Spleen (tissue), 7 donors: ENCODE measurements around the gene FIGNL1.

Source experiments
- POLR2A ChIP-seq, 3 donors: fragments of 450-650 bp; IDR thresholded peaks; one replicate each; pipeline ENCODE4 v1.5.1; 2017; ENCODE audit warnings: antibody characterized with exemption in 3 of 3, mild to moderate bottlenecking in 1 of 3
- POLR2AphosphoS5 ChIP-seq, 3 donors: sonication (generic); formaldehyde crosslinking; IDR thresholded peaks; one replicate each; pipeline ENCODE4 v1.5.1; 2017; ENCODE audit warnings: antibody characterized with exemption in 3 of 3
- TF ChIP-seq, protein P1 (sequence below), 11 experiments: fragments of 200-600 bp in 7 of 11; fragments of 450-650 bp in 4 of 11; sonication (generic) in 4 of 11; IDR thresholded peaks in 8 of 11; conservative IDR thresholded peaks in 3 of 11; 1 replicate in 7 of 11; 2 replicates in 4 of 11; pipeline versions ENCODE4 v1.4.0 to v1.8.0; 2016 to 2021; ENCODE audit warnings: antibody characterized with exemption in 11 of 11, inconsistent platforms in 4 of 11, mild to moderate bottlenecking in 1 of 11
- donor health status: DM: no; HTN: no; CAD: no; lungs with moderate emphysema.
- donor health status: DM: no; HTN: no; CAD: no.
- donor health status: DM: no; HTN: no; CAD: no.

DNA sequence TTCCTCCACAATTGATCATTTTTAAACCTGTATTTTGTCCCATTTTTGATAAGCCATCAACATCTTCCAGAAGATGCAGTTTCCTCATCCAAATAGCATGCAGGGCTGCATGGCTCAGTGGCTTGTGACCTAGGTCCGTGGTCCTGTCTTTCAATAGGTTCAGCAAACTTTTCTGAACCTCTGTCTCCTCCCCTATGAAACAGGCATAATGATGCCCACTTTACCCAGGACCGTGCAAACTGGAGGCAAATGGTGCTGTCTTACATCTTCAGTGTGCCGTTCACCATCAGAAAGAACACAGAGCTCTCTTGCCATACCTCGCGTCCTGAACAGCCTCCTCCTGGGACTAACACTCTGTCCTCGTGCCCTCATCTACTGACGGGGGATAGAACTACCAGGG is 22.3 kb upstream of the FIGNL1 start:
- TF ChIP-seq POLR2A (IDR thresholded peaks at IDR 0.05) (no peak), POLR2AphosphoS5 (IDR thresholded peaks at IDR 0.05) (no peak)
- TF ChIP-seq, protein P1, sequence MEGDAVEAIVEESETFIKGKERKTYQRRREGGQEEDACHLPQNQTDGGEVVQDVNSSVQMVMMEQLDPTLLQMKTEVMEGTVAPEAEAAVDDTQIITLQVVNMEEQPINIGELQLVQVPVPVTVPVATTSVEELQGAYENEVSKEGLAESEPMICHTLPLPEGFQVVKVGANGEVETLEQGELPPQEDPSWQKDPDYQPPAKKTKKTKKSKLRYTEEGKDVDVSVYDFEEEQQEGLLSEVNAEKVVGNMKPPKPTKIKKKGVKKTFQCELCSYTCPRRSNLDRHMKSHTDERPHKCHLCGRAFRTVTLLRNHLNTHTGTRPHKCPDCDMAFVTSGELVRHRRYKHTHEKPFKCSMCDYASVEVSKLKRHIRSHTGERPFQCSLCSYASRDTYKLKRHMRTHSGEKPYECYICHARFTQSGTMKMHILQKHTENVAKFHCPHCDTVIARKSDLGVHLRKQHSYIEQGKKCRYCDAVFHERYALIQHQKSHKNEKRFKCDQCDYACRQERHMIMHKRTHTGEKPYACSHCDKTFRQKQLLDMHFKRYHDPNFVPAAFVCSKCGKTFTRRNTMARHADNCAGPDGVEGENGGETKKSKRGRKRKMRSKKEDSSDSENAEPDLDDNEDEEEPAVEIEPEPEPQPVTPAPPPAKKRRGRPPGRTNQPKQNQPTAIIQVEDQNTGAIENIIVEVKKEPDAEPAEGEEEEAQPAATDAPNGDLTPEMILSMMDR (IDR thresholded peaks at IDR 0.05 in 8 of 11, conservative IDR thresholded peaks at IDR 0.05 in 3 of 11) = no peak
